Sigmoid colon (tissue), 4 donors: ENCODE measurements around the gene GPX1.

Source experiments
- EP300 ChIP-seq, 4 donors: sonication (generic); formaldehyde crosslinking; IDR thresholded peaks; one replicate each; pipeline ENCODE4 v1.6.1; 2017; ENCODE audit warnings: antibody characterized with exemption in 4 of 4
- POLR2A ChIP-seq, 2 donors: fragments of 450-650 bp; IDR thresholded peaks; one replicate each; pipeline ENCODE4 v1.6.1; 2016; ENCODE audit warnings: antibody characterized with exemption in 2 of 2, mild to moderate bottlenecking in 2 of 2, moderate library complexity in 2 of 2
- POLR2AphosphoS5 ChIP-seq, 4 donors: sonication (generic); formaldehyde crosslinking; IDR thresholded peaks; one replicate each; pipeline ENCODE4 v1.6.1; 2017; ENCODE audit warnings: antibody characterized with exemption in 4 of 4
- TF ChIP-seq, protein P1 (sequence below), 4 experiments: fragments of 450-650 bp in 3 of 4; fragments of 200-600 bp in 1 of 4; IDR thresholded peaks; one replicate each; pipeline ENCODE4 v1.5.1; 2016 to 2019; ENCODE audit warnings: antibody characterized with exemption in 4 of 4, mild to moderate bottlenecking in 3 of 4, moderate library complexity in 2 of 4

DNA sequence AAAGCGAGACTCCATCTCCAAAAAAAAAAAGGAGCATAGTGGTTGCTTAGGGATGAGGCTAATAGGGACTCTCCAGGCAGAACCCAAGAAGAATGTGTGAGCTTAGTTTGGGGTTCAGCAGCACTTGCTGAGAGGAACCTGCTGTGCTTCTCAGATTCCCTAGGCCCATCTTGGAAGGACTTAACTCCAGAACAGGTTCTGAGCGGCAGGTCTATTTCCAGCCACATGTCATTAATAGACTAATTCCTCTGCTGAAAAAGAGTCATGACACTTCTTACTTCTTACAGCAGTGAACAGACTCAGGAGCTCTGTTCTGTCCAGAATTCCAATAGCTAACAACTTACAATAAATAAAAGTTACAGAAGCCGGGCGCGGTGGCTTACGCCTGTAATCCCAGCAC lies 31.1 kb upstream of the GPX1 start:
- TF ChIP-seq, protein P1, sequence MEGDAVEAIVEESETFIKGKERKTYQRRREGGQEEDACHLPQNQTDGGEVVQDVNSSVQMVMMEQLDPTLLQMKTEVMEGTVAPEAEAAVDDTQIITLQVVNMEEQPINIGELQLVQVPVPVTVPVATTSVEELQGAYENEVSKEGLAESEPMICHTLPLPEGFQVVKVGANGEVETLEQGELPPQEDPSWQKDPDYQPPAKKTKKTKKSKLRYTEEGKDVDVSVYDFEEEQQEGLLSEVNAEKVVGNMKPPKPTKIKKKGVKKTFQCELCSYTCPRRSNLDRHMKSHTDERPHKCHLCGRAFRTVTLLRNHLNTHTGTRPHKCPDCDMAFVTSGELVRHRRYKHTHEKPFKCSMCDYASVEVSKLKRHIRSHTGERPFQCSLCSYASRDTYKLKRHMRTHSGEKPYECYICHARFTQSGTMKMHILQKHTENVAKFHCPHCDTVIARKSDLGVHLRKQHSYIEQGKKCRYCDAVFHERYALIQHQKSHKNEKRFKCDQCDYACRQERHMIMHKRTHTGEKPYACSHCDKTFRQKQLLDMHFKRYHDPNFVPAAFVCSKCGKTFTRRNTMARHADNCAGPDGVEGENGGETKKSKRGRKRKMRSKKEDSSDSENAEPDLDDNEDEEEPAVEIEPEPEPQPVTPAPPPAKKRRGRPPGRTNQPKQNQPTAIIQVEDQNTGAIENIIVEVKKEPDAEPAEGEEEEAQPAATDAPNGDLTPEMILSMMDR (IDR thresholded peaks at IDR 0.05): no peak
- TF ChIP-seq POLR2AphosphoS5 (IDR thresholded peaks at IDR 0.05): no peak
- no peak for TF ChIP-seq POLR2A (IDR thresholded peaks at IDR 0.05)
- no peak for TF ChIP-seq EP300 (IDR thresholded peaks at IDR 0.05)
